ENCODE measurements around the gene GDF10.

GDF10 gene, protein sequence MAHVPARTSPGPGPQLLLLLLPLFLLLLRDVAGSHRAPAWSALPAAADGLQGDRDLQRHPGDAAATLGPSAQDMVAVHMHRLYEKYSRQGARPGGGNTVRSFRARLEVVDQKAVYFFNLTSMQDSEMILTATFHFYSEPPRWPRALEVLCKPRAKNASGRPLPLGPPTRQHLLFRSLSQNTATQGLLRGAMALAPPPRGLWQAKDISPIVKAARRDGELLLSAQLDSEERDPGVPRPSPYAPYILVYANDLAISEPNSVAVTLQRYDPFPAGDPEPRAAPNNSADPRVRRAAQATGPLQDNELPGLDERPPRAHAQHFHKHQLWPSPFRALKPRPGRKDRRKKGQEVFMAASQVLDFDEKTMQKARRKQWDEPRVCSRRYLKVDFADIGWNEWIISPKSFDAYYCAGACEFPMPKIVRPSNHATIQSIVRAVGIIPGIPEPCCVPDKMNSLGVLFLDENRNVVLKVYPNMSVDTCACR

DNA sequence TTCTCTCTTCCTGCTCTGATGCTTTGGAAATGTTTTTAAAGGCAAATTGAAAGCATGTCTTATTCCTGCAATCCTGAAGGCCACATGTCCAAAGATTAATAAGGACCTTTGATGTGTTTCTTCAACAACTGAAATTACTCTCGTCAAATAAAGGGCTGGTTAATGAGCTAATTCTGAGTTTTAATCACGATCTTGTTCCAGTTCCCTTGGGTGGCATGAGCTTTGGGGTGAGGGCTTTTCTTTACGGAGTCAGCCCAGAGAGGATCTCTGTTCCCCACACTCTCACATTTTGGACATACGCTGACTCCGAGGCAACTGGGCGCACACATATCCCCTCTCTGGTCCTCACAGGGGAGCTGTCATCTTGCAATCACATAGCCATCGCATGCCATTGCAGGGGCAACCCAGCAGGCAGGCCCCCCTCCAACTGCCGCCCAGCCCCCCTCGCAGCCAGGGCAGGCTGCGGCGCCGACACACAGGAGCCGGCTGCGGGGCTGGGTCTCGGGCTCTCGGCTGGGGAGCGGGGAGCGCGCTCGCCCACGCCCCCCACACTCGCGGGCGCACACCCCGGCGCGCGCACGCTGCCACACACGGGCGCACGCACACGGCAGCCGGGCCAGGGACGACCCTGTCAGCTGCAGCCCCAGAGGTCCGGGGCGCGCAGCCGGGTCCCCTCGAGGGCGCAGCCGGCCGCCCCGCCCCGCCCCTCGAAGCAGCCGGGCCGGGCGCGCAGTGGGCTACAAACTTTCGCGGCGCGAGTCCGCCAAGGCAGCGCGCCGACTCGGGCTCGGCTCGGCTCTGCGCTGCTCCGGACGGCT is at the start of gene GDF10:
Gene GDF10, plus strand, starts transcription at position 587 of the 818 bp plus-strand sequence. CDS start 455 bp downstream, outside the sequence.
- no peak for DNase-seq (ENCODE audit: low read depth in 2 of 2)

DNA sequence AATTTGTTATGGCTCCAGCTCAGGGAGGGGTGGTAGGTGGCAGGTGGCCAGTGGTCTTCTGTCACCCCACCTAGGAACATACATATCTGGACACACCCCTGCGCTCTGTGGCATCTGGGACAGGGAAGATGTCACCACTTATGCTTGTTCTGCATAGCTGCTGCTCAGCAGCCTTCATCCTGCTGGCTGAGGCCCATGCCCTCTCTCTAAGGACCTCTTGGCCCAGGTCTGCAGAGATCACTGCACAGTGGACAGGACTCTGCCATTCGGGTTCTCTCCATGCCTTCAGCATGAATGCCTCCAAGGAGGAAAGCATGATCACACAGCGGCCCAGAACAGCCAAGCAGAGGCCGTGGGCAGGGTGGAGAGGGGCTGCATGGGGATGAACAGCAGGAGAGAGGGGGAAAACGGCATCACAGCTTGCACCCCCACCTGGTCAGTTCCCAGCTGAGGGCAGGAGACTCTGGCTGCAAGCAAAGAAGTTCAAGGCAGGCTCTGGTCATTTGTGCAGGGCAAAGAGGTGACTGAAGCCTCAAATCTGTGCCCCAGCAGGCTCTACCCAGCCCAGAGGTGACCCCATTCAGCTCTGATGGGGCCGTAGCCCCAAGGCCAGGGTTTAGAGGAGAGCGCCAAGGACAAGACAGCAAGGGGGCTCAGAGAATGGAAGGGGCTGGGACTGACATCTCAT is 47.8 kb upstream of the GDF10 start:
- DNase-seq (ENCODE audit: low read depth in 2 of 2): no peak

DNA sequence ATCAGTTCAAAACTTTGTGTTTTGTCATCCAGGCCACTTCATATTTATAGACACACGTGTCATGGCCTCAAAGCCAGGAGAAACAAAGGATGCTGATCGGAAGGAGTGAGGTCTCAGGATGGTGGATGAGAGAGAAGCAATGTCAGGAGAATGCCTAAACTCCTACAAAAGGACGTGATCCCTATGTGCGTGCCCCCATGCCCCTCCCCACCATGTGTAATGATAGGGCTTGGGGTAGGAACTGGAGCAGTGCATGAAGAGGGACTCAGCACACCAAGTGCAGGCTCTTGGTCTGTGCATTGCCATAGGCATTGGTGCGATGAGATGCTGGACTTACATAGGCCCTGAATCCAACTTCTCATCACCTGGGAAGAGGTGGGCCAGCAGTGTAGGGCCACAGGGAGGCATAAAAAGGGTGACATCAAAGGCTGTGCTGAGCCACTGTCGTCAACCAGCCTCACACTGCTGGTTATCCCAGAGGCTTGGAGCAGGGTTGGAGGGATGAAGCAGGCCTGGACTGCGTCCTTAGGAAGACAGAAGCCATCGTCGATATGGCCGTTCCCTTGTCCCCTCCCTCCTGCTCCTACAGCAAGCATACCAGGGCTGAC is 46.9 kb upstream of the GDF10 start:
- DNase-seq (ENCODE audit: low read depth in 2 of 2): no peak

DNA sequence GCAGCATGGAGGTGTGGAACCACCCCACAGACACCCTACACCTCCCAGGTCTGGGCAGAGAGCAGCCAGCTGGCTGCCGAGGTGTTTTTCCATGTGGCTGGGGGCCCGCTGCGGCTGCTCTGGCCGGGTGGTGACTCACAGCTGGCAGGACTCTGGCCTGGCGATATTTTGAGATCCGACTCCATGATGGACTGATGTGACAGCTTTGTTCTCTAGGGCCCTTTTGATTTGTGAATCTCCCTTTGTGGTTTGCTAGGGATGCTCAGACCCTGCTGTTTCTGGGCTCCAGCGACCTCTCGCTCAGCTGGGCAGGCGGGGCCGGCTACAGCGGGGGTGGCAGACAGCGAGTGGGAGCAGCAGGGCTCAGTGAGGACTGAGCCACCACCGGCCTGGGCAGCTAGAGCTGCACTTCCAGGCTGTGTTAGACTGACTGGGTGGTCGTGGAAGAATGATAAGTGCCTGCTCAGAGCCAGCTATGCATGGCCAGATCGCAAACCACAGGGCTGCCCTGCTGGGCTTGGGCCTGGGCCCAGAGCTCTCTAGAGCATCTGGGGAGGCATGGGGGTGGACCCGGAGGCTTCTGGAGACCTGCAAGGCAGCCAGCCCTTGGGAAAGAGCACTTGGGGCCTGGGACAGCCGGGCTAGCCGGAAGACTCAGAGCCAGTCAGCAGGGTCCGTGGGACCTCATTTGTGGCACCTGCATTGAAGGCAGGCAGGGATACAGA is 46.2 kb upstream of the GDF10 start:
- DNase-seq (ENCODE audit: low read depth in 2 of 2): no peak

DNA sequence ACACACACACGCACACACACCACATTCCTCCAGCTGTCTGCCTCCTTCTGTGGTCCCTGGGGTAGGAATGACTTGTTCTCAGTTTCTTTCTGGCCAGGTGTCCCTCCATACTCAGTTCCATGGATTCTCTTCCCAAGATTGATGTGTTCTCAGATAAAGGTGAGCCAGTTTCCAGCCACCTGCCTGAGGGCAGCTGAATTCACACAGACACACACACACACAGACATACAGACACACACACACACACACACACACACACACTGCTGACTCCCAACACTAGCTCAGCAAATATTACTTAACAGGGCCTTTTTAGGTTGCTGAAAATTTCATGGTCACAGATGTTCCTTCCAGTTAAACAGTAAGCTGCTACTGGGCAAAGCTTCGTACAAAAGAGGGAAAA is 45.4 kb upstream of the GDF10 start:
- no peak for DNase-seq (ENCODE audit: low read depth in 2 of 2)

DNA sequence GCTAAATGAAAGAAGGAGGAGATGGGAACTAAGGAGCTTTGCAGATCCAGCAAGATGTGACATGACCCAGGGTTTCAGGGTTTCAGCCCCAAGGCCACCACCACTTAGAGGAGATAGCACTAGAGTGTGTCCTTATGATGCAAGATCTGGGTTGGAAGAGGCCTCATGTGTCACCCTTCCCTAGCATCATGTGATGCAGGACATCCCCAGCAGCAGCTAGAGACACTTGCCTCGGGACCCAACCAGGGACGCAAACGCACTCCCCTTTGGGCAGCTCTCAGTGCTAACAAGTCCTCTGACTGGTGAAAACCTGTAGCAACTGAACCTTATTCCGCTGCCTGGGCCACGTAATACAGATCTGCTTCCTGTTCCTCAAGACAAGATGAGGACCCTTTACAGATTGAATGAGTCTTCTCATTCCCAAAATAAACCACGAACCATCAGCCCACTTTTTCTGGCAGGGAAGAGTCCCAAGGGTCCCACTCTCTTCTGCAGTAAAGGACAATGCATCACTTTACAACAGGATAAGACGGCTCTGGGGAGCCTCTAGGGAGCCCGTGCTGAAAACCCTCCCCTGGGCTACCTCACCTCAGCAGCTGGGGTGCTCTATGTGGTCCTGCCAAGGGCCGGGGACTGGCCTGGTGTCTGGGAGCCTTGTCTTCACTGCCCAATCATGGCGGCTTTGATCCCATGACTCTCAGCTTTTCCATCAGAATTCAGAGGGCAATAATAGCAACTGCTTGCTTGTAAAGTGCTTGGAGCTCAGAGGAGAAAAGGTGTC is 44.8 kb upstream of the GDF10 start:
- DNase-seq (ENCODE audit: low read depth in 2 of 2): no peak

DNA sequence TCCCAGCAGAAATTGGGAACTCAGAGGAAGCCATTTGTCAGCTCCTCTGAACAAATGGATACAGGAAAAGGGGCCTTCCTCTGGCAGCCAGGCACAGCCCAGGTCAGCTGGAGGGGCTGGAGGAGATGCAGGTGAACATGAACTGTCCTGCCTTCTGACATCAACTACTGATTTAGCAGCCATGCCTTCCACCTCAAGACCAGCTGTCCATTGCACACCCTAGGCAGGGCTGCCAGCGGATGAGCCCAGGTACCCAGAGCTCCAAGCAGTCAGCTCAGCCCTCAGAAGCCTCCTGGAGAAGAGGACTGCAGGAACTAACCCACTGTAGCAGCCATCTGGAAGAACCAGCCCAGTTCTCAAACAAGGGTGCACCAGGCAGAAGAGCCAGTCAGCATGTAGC is 44.1 kb upstream of the GDF10 start:
- DNase-seq (ENCODE audit: low read depth in 2 of 2): no peak

DNA sequence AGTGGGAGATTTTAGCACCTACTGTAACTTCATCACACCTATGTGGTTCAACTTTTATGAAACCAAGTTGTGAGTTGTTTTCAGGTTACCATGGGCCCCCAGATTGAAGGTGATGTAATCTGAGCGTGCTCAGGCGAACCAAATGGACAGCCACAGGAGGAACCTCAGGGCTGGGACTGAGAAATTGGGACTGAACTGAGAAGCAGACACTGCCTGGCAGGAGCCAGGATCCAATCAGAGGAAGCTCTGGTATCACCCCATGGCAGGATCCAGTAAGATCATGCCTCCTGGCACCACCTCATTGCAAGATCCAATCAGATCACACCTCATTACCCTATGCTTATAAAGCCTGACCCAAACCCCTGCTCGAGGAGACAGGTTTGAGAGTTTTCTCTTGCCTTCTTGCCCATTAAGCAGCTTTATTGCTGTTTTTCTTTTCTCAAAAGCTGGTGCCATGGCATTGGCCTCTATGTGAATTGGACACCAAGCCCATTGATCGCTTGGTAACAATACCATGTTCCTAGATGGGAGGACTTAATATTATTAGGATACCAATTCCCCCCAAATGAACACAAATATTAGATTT is 43.2 kb upstream of the GDF10 start:
- DNase-seq (ENCODE audit: low read depth in 2 of 2): no peak

DNA sequence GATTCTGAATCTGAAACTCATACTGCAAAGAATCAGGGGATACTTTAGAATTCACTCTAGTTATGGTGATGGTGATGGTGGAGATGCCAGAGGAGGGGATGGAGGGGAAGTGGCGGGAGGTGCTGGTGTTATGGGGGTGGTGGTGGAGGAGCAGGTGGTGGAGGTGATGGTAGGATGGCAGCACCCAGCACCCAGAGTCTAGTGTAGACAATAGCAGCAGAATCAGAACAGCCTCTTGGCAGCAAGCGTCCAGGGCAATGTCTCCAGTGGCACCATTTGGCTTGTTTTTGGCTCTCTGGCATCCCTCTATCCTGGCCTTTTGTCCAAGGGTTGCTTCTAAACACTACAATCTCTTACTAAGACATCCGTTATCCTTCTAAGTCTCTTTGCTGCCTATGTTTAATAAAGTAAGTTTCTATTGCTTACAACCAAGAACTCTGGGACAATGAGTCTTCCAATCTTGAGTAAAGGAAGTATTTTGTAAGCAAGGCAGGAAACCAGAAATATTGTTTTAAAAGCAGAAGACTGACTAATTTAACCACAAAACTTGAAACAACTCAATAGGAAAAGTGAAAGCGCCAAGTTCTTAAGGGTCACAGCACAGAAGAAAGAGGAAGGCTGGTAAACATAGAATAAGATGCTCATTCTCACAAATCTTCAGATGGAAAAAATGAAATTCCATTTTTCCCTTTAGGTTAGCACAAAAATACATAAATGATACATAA is 42.4 kb upstream of the GDF10 start:
- no peak for DNase-seq (ENCODE audit: low read depth in 2 of 2)

DNA sequence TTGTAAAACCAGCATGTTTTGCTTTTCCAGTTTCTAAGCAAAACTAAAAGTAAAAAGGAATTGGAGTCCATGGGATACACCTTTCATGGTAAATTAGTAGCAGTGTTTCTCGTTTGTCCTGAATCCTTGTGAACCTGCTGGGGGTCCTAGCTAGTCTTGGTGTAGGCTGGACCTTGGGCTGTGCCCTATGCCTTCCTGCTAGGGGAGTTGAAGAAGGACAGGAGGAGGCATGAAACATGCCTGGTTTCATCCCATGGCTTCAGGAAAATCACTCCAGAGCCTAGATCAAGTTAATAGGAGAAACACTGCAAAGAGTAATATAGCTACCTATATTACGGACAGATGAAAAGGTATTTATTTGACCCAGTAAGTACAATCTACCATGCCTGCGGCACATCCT is 41.1 kb upstream of the GDF10 start:
- no peak for DNase-seq (ENCODE audit: low read depth in 2 of 2)

DNA sequence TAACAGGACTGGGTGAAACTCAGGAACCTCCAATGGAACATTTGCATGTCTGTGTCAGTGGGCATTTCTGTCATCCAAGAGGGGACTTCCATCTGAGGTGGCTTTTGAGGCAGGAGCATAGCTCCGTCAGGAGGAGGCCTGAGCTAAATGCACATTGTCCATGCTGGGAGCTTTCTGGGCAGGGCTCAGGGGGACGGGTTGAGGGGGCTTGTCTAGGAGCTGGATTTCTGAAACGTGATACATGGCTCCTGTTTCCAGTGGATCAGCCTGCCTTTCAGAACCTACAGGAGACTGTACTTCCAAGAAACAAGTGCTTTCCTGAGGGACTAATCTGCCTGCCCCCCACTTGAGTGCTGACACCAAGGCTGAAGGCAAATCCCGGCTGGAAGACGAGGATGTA is 40.5 kb upstream of the GDF10 start:
- DNase-seq (ENCODE audit: low read depth in 2 of 2): no peak

DNA sequence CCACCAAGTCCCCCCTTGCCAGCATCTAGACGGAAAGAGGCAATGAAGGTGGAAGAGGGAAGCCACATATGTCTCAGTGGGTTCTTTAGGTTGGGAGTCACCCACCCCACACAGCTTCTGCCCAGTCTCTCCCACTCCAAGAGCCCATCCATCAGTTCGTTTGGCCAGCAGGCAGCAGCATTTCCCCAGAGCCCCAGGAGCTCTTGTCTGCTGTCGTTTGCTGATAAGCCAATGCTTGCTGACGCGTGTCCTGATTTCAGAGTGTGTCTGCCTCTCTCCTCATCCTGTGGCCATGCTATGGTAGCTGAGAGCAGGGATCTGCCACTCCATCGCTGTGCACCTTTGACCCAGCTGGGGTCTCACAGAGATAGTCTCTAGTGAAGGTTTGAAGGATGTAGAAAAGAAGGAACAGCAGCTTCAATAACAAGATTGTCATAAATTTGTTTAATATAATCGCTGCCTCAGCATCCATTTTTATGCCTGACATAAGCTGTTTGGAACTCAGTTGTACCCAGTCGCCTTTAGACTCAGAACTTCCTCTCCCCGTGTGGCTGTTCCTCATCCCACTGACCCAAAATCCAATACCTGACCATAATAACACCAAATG is 39.4 kb upstream of the GDF10 start:
- DNase-seq (ENCODE audit: low read depth in 2 of 2): no peak

DNA sequence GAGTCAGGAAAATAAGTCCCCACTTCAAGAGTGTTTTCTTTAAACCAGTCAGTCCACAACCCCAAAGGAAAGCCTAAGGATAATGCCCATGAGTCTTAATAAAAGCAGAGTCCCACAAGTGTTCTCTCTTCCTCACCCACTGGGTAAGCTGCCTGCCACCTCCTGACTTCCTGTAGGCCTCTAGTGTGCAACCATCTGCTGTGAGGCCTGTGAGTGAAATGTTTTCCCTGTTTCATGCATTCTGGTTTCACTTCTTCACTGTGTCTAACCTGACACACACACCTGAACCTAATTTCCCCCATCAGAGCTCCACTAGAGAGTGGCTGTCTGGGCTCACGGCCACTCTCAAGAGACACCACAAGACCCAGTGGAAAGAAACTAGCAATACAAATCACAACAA is 38.9 kb upstream of the GDF10 start:
- DNase-seq (ENCODE audit: low read depth in 2 of 2): peak; percentile 28 to 38

DNA sequence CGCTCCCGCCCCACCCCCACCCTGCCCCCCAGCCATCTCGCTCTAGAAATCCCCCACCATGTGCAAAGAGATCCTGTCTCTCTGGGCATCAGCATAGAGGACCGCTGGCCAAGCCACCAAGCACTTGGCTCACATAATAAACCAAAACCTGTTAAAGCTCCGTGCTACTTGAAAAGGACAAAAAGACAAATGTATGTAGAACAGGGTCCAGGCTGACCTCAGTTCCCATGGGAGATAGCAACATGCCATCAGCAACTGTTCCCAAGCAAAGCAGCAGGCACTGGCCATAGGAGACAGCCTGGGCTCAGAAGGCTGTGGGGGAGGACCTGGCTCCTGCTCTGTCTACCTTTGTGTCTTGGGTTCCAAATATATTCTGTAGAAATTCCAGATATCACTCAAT is 38.4 kb upstream of the GDF10 start:
- DNase-seq (ENCODE audit: low read depth in 2 of 2): no peak

DNA sequence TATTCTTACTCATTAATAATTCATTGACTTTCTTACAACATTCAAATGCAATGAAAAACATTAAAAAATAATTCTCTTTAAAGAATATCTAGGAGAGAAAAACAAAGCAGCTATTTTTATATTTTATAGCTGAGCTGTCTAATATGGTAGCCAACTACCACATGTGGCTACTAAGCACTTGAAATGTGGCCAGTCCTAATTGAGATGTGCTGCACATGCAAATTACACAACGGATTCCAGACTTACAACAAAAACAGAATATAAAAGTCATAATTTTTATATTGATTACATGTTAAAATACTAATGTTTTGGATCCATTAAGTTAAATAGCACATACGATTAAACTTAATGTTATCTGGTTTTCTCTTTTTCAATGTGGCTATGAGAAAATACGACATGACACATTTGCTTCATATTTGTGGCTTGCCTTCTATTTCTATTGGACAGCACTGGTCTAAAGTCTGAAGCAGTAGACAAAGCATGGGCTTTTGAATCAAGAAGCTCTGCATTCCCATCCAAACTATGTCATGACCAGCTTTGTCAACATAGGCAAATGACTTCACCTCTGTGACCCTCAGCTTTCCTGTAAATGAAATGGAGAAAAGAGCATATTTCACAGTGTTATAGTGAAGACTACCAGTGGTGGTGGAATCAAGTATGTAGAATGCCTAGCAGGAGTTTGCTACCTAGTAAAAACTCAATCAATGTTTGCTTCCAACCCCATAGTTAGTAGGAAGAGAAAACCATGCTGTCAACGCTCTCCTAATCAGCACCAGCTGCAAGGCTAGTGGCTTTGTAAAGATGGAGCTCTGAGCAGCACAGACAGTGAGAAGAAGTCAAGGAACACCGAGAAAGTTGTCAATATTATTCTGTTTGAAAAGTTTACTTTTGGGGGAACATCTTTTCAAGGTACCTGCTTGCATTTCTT is 37.1 kb upstream of the GDF10 start:
- DNase-seq (ENCODE audit: low read depth in 2 of 2): no peak

DNA sequence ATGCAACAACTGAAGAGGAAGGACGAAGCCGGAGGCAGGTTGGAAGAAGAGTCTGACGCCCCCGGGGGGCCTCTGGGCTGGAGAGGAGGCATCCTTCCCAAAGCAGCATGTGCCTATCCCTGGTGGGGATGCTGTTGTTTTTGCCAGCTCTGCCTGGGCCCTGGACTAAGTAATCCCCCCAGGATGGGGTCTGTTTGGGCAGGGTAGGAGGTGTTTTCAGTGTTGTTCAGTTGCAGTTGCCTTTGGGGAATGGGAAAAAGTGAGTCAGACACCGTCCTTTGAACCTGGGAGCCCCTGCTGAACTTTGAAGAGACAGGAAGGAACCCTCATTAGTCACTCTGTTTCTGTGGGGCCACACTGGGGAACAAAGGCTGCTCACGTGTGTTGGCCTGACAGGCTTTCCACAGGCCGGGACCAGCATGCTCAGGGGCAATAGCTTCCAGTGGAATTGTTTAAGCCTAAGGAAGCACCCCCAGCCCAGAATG is 35.2 kb upstream of the GDF10 start:
- peak; percentile 54 to 60 for DNase-seq (ENCODE audit: low read depth in 2 of 2)

DNA sequence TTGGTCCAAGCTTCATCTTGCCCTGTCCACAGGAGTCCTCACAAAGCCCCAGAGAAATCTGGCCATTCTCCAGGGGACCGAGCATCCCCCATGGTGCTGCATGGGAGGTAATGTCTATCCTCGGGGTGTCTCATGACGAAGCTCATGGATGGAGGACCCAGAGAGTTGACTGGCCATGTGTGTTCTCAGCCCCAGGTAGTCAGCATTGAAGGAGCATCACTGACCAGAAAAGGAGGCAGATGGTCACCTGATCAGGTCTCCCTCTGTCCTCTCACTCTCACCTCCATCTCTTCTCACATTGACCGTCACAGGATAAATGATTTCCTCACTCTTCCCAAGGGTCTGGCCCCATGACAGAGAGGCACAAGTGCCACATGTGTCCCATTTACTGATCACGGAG is 33.4 kb upstream of the GDF10 start:
- no peak for DNase-seq (ENCODE audit: low read depth in 2 of 2)

DNA sequence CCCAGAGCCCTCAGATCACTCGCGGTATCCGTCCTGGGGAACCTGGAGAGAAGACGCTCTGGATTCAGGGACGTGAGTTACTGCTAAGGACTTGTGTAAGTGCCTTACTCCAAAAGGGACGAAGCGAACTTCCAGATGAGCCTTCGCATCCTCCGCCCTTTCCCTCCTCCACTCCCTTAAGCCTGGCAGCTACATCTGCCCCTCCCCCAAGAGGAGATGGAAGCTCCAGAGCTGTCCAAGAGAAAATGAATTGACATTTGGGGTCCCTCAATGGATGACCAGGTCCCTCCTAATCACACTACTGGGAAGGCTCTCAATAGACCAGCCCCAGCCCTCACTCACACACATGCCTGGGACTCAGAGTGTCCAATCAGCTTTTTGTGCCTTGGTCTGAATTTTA is 31.3 kb upstream of the GDF10 start:
- no peak for DNase-seq (ENCODE audit: low read depth in 2 of 2)
